ENCODE results near the gene TAF7. TPM values are rescaled to one million over a fixed set of nuclear protein-coding genes. Genes with fewer than 3 reads are reported as not detected.

TAF7 gene
- total and polyA plus RNA-seq, 9 of the 15 experiments (the other 6 are each of a cell fraction or from before 2014, with no cell fraction given), result 51.6 to 116 (median 73.3) TPM

GRCh38 chr5:141320225-141321169, at the start of gene TAF7 (continued):
- TF ChIP-seq ILK (tag; IDR thresholded peaks at IDR 0.05; ENCODE audit: borderline replicate concordance, low read depth) (no peak), MTA3 (IDR thresholded peaks at IDR 0.05; ENCODE audit: borderline replicate concordance) (0 out of 2 replicates have a peak, but pooled peaks have one; percentile 47), RBM22 (IDR thresholded peaks at IDR 0.05; ENCODE audit: low read depth, low read length, poor library complexity, severe bottlenecking) (no peak), EGR1 (conservative IDR thresholded peaks at IDR 0.05) (no peak), FUS (optimal IDR thresholded peaks at IDR 0.05; ENCODE audit: low read depth, low read length) (no peak), BACH1 (tag; IDR thresholded peaks at IDR 0.05) (no peak), ZKSCAN1 (IDR thresholded peaks at IDR 0.05; ENCODE audit: low read depth, low read length) (no peak), TCF3 (CRISPR knock-in tag; IDR thresholded peaks at IDR 0.05) (no peak), ZNF347 (CRISPR knock-in tag; IDR thresholded peaks at IDR 0.05; ENCODE audit: low read depth) (no peak), ZNF778 (CRISPR knock-in tag; IDR thresholded peaks at IDR 0.05) (no peak), CEBPG (CRISPR knock-in tag; IDR thresholded peaks at IDR 0.05) (no peak), CEBPG (tag; conservative IDR thresholded peaks at IDR 0.05 in 1 of 2, IDR thresholded peaks at IDR 0.05 in 1 of 2) (no peak), CUX1 (CRISPR knock-in tag; IDR thresholded peaks at IDR 0.05) (no peak), ZBTB2 (IDR thresholded peaks at IDR 0.05) (peak; percentile 91), ESRRA (IDR thresholded peaks at IDR 0.05; ENCODE audit: borderline replicate concordance, low read depth) (0 out of 2 replicates have a peak, but pooled peaks have one; percentile 24), RBM25 (IDR thresholded peaks at IDR 0.05; ENCODE audit: low read depth, low read length, severe bottlenecking) (no peak), SFPQ (IDR thresholded peaks at IDR 0.05; ENCODE audit: low read depth, low read length) (no peak), SAFB (IDR thresholded peaks at IDR 0.05; ENCODE audit: borderline replicate concordance, low read depth, low read length) (no peak), HDAC8 (tag; IDR thresholded peaks at IDR 0.05) (no peak)
